Lower leg skin (tissue), 3 donors: Measurements from ENCODE around the gene NFE2L2.

Source experiments
- POLR2A ChIP-seq, 2 donors: fragments of 450-650 bp; IDR thresholded peaks; one replicate each; pipeline ENCODE4 v1.6.1; 2016 to 2017; ENCODE audit warnings: antibody characterized with exemption in 2 of 2, mild to moderate bottlenecking in 1 of 2, moderate library complexity in 1 of 2
- TF ChIP-seq, protein P1 (sequence below), 3 donors: fragments of 450-650 bp; IDR thresholded peaks; one replicate each; pipeline ENCODE4 v1.5.1; 2016; ENCODE audit warnings: antibody characterized with exemption in 3 of 3, mild to moderate bottlenecking in 3 of 3, moderate library complexity in 2 of 3

DNA sequence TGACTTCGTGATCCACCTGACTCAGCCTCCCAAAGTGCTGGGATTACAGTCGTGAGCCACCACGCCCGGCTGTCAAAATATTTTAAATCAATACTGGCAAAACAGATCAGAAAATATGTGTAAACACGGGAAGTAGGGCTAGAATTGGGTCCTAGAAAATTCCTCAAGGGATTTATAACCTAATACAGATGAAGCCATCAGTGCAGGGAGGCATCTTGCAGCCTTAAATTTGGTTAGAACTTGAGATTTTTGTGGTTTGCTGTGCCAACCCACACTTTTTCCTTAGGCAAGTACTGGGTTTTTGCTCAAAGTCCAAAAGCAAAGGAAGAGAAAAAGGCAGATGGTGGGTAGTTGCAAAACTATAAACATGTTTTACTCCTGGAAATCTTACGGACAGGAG lies 33.7 kb upstream of the NFE2L2 start:
- TF ChIP-seq, protein P1, sequence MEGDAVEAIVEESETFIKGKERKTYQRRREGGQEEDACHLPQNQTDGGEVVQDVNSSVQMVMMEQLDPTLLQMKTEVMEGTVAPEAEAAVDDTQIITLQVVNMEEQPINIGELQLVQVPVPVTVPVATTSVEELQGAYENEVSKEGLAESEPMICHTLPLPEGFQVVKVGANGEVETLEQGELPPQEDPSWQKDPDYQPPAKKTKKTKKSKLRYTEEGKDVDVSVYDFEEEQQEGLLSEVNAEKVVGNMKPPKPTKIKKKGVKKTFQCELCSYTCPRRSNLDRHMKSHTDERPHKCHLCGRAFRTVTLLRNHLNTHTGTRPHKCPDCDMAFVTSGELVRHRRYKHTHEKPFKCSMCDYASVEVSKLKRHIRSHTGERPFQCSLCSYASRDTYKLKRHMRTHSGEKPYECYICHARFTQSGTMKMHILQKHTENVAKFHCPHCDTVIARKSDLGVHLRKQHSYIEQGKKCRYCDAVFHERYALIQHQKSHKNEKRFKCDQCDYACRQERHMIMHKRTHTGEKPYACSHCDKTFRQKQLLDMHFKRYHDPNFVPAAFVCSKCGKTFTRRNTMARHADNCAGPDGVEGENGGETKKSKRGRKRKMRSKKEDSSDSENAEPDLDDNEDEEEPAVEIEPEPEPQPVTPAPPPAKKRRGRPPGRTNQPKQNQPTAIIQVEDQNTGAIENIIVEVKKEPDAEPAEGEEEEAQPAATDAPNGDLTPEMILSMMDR (IDR thresholded peaks at IDR 0.05) = no peak
- no peak for TF ChIP-seq POLR2A (IDR thresholded peaks at IDR 0.05)
